Suprapubic skin (tissue), 4 donors: Measurements from ENCODE around the gene PARP11.

ENCODE experiments used
- EP300 ChIP-seq: sonication (generic); formaldehyde crosslinking; IDR thresholded peaks from one replicate; pipeline ENCODE4 v1.6.1; 2017; ENCODE audit warnings: antibody characterized with exemption
- POLR2AphosphoS5 ChIP-seq, 3 donors: sonication (generic); formaldehyde crosslinking; IDR thresholded peaks; one replicate each; pipeline ENCODE4 v1.6.1; 2017; ENCODE audit warnings: antibody characterized with exemption in 3 of 3
- TF ChIP-seq, protein P1 (sequence below), 2 donors: fragments of 200-600 bp in 1 of 2; fragments of 450-650 bp in 1 of 2; sonication (generic) in 1 of 2; IDR thresholded peaks; one replicate each; pipeline ENCODE4 v1.5.1; 2016 to 2019; ENCODE audit warnings: antibody characterized with exemption in 2 of 2, mild to moderate bottlenecking in 1 of 2, moderate library complexity in 1 of 2

DNA sequence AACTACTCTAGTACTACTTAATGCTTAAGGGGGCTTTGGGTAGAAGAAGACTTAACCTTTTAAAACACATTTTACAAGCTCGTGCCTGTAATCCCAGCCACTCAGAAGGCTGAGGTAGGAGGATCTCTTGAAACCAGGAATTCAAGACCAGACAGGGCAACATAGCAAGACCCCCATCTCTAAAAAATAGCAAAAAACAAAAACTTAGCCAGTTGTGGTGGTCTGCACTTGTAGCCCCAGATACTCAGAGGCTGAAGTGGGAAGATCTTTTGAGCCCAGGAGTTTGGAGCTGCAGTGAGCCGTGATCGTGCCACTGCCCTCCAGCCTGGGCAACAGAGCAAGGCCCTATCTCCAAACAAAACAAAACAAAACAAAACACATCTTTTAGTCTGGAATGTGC, 39.7 kb upstream of the PARP11 start:
- TF ChIP-seq, protein P1, sequence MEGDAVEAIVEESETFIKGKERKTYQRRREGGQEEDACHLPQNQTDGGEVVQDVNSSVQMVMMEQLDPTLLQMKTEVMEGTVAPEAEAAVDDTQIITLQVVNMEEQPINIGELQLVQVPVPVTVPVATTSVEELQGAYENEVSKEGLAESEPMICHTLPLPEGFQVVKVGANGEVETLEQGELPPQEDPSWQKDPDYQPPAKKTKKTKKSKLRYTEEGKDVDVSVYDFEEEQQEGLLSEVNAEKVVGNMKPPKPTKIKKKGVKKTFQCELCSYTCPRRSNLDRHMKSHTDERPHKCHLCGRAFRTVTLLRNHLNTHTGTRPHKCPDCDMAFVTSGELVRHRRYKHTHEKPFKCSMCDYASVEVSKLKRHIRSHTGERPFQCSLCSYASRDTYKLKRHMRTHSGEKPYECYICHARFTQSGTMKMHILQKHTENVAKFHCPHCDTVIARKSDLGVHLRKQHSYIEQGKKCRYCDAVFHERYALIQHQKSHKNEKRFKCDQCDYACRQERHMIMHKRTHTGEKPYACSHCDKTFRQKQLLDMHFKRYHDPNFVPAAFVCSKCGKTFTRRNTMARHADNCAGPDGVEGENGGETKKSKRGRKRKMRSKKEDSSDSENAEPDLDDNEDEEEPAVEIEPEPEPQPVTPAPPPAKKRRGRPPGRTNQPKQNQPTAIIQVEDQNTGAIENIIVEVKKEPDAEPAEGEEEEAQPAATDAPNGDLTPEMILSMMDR (IDR thresholded peaks at IDR 0.05) = no peak
- TF ChIP-seq POLR2AphosphoS5 (IDR thresholded peaks at IDR 0.05) (no peak), EP300 (no peak)
